GM18858 (cell line): ENCODE results near the gene CCNB2.
"Not testable (repeated sequence)": the region's sequence is repeated elsewhere in the genome, so short reads cannot be mapped to it uniquely, and the experiment has no call there.

Experiments used
- ATAC-seq: cut with Tn5 transposase; IDR thresholded peaks from one replicate; pipeline ENCODE4 v1.9.1; 2021; ENCODE audit not compliant: unreplicated experiment

Gene CCNB2

DNA sequence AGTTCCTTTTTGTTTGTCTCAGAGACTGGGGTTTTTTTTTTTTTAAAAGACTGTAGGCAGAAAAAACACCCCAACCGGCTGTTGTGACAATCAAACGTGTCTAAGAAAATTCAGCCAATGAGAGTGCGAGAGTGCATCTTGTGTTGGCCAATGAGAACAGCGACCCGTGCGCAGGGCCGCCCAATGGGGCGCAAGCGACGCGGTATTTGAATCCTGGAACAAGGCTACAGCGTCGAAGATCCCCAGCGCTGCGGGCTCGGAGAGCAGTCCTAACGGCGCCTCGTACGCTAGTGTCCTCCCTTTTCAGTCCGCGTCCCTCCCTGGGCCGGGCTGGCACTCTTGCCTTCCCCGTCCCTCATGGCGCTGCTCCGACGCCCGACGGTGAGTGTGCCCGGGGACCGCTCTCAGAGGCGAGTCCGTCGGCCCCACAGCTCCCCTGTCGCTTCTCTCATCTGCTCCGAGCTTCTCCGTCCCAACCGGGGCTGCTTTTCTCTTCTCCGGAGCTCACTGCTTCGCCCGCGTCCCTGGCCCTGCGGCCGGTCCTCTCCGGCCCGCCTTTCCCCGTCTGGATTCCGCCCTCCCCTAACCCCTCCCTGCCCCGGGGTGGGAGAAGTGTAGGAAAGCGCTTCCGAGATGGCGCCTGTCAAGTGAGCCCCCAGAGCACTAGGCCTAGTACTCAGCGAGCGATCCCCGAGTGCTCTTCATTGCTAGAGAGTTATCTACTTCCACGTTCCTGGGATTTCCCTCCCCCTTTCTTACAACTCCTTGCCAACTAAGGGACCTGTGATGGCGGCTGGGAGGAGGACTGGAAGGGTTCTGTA, at the start of gene CCNB2:
TSS of gene CCNB2 (plus strand) at position 235 of the 821 bp plus-strand sequence. CDS start at position 358, 123 bp downstream.
- ATAC-seq: peak; percentile 96

DNA sequence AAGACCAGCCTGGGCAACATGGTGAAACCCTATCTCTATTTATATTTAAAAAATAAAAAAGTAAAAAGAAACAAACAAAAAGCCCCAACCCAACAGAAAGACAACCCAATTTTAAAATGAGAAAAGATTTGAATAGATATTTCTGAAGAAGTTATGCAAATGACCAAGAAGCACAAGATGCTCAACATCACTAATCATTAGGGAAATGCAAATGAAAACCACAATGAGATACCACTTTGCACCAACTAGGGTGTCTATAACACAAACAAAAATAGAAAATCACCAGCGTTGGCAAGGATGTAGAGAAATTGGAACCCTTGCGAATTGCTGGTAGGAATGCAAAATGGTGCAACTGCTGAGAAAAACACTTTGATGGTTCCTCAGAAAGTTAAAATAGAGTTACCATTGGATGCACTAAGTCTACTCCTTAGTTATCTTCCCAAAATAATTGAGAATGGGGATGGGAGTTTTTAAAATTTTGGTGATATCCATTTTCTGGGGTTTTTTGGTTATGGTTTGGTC, 45.8 kb upstream of the CCNB2 start:
- no peak for ATAC-seq

DNA sequence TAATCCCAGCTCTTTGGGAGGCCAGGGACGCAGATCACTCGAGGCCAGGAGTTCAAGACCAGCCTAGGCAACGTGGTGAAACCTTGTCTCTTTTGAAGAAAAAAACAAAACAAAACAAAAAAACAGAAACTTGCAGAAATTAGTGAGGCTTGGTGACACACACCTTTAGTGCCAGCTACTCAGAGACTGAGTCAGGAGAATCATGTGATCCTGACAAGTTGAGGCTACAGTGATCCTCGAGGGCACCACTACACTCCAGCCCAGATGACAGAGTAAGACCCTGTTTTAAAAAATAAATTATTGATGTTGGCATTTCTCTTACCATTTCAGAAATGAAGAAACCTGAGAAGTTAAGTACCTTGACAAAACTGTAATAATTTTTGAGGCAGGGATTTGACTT, 44.6 kb upstream of the CCNB2 start:
- ATAC-seq: no peak

DNA sequence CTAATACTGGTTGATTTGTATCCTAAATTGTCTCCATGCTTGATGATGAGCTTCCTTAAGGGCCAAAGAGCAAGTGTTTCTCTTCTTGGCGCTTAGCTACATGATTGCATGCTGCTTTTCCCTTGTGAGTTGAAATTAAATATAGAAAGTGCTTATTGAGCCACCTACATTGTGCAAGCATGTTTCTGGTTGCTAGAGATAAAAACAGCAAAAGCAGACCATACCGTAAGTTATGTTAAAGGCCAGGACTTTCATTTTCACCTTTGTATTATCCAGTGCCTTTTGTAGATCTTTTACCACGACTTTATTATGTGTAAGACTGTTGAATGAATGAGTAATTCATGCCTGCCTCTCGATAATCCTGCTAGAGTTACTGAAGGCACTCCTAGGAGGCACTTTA, 41.9 kb upstream of the CCNB2 start:
- ATAC-seq: no peak

DNA sequence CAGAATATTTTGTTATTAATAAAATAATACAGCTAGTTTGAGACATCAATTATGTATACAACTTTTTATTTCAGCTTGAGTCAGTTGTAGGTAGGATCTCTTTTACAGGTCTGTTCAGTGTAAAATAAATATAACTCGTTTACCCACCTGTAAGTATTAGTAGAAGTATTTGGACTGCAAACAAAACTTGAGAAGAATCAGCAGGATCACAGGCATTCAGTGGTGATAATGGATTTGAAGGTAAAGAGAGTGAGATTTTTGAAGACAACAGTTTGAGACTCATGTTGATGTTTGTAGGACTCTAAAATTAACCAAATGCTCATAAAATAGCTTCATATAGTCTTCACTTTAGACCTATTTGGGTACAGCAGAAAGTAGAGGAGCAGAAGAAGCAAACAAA, 35.5 kb upstream of the CCNB2 start:
- no peak for ATAC-seq

DNA sequence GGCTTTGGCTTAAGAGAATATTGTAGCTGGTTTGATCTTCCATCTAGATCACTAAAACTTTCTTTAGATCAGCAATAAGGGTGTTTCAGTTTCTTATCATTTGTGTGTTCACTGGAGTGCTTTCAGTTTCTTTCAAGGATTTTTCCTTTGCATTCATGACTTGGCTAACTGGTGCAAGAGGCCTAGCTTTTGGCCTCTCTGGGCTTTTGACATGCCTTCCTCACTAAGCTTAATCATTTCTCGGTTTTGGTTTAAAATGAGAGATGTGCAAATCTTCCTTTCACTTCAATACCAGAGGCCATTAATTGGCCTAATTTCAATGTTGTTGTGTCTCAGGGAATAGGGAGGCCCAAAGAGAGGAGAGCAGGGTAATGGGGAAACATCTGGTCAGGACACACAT, 30.3 kb upstream of the CCNB2 start:
- no peak for ATAC-seq

DNA sequence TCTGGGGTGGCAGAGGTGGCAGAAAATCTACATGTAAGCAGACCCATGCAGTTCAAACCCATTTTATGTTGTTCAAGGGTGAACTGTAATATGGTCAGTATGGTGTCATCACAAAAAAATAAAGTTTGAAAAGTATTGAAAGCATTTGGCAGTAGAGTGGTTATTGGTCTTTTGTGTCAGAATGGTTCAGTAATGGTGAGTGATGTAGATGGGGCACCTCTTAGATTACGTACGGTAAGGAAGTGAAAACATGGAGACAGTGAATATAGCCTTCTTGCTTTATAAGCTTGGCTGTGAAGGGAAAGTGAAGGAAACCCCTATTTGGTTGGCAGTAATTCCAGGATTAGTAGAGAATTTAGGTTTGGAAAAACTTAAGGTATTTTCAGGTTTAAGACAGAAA, 17.2 kb upstream of the CCNB2 start:
- ATAC-seq: no peak

DNA sequence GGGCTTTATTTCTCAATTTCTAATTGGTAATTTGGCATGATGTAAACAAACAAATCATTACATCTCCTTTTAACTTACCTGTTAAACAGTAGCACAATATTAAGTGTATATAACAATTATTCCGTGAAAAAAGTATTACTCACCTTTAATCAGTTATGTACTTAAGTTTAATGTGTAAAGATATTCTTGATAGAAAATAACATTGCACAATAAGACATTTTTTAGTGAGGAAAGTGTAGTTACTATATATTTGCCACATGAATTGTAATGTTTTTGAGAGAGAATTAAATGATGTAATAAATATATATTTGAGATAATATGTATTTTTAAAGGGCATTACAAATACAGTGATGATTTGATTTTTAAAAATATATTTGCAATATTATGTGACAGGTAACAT, 10.9 kb upstream of the CCNB2 start:
- no peak for ATAC-seq

DNA sequence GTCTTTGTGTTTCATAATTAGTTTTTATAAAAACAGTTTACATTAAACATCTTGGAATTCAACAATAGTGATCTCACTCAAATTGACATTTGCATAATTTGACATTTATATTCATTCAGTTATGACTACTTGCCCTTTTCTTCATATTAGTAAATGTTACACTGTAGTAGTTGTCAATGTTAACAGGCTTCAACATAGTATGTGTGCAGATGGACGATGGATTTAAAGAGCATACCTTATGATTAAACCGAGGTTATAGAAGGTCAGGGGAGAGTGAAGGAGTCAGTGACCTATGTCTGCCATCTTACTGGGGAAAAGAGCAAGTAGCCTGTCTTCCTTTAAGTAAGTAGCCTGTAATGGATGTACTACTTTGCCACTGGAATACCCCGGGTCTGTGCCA, 8.5 kb upstream of the CCNB2 start:
- no peak for ATAC-seq

DNA sequence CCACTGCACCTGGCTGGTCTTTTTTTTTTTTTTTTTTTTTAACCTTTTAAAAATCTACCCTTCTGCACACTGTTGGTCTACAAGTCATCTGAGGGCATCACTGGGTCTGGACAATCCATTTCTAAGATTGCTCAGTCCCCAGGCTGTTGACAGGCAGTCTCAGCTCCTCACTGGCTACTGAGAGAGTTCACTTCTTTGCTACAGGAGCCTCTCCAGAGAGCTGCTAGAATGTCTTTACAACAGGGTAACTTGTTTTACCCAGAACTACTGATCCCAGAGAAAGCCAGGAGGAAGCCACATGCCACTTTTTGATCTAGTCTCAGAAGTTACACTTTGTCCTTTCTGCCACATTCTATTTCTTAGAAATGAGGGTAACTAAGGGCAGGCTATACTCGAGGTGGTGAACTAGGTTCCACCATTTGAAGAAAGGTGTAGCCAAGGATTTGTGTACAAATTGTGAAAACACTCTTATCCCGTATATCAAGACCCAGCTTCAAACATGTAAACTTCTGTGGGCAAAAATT, 5.7 kb upstream of the CCNB2 start:
- ATAC-seq: no peak

DNA sequence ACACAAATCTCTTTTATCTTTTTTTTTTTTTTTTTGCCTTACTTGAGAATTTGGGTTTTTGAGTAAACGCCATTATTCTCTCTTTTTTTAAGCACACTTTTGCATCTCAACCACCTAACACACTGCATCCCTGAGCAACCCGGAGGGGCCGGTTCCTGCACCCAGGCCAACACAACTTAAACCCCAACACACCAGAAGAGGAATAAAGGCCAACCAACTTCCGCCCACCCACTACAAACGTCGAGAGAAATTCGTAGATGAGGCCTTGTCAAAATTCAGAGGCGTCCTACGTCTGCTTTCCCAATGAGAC, 389 bp upstream of the CCNB2 start:
- ATAC-seq: no peak

DNA sequence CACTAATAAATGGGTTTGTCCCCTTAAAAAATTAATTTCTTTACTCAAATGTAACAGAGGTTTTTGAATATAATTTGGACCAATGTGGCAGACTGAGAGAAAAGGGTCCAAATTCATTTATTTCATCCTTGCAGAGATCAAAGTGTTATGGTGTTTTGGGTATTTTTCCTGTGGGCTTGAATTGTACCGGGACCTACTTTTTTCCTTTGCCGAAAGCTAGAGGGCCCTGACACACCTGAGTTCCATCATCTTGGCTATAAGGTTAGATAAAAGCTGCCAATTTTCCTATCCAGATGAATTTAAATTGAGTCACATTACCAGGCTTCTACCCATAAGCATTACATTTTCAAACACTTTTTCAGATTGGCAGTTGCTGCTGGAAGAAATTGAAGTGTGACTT, 908 bp downstream of the CCNB2 start:
- ATAC-seq: no peak

DNA sequence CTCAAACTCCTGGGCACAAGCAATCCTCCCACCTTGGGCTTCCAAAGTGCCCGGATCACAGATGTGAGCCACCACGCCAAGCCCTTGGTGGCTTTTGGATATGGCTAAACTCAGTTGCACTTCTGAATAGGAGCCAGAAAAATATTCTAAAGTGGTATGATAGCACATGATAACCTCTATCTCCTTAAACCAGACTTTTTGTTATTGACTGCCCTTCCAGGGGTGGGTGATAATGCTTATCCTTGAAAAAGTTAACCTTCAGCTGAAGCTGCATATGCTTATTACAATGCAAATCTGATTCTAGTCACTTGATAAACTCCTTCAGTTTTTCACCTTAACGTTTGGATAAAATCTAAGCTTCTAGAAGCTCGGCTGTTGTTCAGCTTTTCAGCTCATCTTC, 6.3 kb downstream of the CCNB2 start:
- ATAC-seq: no peak

DNA sequence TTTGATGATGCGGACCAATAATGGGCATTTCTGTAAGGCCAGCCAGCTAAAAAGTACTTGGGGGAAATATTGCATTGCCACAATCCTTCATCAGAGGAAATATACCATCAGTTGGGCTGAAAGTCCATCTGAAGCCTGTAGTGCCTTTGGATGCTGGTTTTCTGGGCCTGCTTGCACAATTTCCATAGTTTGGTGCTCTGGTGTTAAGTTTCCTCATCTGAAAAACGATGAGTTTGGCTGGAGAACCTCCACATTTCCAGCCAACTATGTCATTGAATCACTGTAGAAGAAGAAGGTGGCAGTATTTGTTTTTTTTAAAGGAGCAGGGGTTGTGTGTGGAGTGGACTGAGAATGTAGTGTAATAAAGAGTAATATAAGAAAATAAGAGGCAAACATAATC, 10.1 kb downstream of the CCNB2 start:
- no peak for ATAC-seq

DNA sequence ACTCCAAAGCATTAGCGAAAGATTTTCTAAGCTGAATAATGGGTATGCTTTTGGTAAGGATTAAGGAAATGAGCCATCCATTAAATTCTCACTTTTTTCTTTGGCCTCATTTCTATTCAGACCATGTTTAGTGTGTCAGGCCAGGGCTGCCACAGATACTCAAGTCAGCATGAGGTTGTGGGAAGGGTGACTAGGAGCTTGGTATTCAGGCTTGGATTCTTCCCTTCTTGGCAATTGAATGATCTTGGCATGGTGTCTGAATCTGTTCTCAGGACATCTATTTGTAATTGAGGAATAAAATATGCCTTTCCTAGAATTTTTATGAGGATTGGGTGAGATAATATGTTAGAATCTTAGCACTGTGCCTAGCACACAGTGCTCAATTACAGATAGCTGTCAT, 11.2 kb downstream of the CCNB2 start:
- ATAC-seq: no peak

DNA sequence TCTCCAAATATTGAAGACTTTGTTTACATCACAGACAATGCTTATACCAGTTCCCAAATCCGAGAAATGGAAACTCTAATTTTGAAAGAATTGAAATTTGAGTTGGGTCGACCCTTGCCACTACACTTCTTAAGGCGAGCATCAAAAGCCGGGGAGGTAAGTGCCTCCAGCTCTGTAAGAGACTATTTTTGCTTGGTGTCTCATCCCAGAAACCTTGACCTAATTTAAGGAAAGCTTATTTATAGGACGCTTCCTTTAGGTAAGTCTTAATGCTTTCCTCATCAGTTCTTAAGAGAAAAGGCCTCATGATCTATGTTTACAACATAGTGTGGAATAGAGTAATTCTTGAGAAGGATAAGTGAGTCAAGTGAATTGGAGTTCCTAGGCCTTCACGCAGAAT, 11.8 kb downstream of the CCNB2 start:
- no peak for ATAC-seq

DNA sequence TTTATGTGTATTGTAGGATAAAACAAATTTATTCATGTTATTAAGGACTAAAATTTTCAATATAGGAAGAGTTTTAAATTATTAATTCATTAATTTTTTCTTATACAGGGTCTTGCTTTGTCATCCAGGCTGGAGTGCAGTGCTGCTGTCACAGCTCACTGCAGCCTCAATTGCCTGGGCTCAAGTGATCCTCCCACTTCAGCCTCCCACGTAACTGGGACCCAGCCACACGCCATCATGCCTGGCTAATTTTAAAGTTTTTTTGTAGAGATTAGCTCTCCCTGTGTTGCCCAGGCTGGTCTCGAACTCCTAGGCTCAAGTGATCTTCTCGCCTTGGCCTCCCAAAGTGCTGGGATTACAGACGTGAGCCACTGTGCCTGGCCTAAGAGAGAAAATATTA, 14.7 kb downstream of the CCNB2 start:
- no peak for ATAC-seq

DNA sequence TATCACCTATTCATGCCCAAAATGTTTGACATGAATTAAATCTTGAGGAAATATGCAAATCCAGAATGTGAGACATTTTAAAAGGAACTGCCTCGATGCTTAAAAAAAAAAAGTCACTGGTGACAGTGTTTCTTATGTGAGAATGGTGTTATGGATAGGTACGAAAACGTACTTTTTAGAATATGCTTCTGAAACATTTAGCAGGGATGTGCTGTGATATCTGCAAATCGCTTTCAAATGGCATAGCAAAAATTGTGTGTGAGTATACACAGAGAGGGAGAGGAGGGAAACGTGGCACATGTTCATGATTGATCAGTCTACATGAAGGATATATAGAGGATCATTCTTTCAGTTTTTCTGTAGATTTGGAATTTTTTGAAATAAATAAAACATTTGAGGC, 16.0 kb downstream of the CCNB2 start:
- no peak for ATAC-seq

DNA sequence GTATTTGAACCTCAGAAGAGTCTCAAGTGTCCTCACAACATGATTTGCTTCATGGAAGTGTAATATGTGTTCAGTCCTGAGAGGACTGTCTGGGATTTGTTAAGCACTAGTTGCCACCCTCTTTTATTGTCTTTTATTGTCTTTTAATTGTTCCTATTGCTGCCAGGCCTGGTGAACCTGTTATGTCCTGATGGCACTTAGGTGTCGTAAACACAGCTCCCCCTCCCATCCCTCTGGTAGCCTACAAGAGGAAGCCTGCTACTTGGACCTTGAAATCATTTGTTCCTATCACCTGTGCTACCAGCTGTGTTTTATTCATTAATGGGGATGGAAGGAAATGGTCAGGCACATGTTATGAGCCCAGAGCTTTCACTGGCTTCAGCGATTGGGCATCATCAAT, 19.3 kb downstream of the CCNB2 start:
- ATAC-seq: no peak

DNA sequence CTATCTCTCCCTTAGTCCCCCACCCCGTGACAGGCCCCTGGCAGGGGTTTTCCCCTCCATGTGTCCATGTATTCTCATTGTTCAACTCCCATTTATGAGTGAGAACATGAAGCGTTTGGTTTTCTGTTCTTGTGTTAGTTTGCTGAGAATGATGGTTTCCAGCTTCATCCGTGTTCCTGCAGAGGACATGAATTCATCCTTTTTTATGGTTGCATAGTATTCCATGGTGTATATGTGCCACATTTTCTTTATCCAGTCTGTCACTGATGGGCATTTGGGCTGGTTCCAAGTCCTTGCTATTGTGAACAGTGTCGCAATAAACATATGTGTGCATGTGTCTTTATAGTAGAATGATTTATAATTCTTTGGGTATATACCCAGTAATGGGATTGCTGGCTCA, 20.7 kb downstream of the CCNB2 start:
- ATAC-seq: not testable (repeated sequence)

DNA sequence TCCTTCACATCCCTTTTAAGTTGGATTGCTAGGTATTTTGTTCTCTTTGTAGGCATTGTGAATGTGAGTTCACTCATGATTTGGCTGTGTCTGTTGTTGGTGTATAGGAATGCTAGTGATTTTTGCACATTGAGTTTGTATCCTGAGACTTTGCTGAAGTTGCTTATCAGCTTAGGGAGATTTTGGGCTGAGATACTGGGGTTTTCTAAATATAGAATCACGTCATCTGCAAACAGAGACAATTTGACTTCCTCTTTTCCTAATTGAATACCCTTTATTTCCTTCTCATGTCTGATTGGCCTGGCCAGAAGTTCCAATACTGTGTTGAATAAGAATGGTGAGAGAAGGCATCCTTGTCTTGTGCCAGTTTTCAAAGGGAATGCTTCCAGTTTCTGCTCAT, 22.3 kb downstream of the CCNB2 start:
- ATAC-seq: not testable (repeated sequence)

DNA sequence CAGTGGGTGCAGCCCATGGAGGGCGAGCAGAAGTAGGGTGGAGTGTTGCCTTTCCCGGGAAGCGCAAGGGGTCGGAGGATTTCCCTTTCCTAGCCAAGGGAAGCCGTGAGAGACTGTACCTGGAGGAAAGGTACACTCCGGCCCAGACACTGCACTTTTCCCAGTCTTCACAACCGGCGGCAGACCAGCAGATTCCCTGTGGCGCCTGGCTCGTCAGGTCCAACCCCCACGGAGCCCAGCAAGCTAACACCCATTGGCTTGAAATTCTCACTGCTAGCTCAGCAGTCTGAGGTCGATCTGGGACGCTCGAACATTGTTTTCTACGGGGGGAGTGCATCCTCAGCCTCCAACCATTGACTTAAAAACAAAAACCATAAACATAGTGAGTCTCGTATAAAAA, 26.5 kb downstream of the CCNB2 start:
- ATAC-seq: no peak

DNA sequence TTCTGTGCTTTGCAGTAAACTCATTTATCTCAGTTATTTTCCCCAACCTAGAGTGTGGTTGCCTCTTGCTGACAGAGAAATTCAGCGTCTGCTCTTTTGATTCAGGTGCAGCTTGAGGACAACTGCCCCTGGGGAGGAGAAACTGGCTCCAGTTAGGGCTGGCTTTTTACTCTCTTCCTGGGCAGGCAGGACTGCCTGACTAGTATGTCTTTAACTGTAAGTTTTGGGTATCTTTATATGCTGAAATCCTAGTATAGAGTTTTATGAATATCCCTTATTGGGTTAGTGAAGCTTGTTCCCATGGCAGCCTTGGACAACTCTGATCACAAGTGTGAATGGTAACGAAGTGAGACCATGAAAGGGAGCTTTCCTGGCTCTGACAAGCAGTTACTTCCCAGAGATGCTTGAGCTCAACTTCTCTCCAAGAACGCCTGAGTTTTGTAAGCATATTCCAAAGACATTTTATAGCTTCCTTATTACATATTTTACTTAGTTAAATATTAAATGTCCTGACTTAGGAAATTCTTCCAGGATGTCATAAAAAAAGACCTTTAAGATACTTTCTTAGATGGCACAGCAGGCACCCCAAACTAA, 27.1 kb downstream of the CCNB2 start:
- no peak for ATAC-seq
